HG03439 (cell line): ENCODE data around the gene DQX1.

ENCODE experiments used
- ATAC-seq: cut with Tn5 transposase; IDR thresholded peaks from one replicate; pipeline ENCODE4 v1.9.1; 2021; ENCODE audit warnings: mild to moderate bottlenecking, moderate library complexity; ENCODE audit not compliant: unreplicated experiment

The DQX1 gene

DNA sequence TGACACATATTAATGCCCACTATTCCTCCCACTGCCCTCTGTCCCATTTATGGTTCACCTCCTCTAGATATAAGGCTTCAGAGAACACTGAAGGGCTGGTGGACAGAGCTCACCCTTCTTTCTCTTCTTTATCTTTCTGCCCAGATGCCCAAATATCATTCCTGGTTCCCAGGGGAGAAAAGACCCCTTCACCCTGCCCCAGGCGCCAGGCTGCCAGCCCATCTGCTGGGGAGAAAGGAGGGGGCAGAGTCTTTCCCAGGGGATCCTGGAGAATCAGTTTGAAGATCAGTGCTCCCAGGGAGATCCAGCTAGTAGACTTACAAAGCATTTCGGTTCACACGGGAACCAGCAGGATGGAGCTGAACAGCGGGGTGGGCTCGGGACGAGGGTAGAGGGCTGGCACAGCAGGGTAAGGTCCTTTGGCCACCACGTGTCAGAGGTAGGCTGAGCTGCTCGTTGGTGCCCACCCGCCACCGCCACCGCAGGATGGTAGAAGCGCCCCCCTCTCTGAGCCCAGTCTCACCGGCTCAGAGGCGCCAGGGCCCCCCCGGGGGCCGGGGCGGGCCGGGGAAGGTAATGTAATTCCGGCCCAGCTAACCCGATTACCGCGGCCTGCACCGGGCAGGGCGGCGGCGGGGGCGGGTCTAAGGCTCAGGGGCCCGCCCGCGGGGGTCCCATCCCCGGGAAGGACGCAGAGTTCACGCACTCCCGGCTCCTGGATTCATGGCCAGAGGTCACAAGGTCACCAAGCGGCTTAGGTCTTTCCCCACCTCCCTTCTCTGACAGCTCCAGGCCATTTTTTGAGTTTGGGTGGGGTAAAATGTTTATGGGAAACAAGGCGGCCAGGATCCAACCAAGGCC is 13.1 kb downstream of the DQX1 start:
- ATAC-seq = no peak

DNA sequence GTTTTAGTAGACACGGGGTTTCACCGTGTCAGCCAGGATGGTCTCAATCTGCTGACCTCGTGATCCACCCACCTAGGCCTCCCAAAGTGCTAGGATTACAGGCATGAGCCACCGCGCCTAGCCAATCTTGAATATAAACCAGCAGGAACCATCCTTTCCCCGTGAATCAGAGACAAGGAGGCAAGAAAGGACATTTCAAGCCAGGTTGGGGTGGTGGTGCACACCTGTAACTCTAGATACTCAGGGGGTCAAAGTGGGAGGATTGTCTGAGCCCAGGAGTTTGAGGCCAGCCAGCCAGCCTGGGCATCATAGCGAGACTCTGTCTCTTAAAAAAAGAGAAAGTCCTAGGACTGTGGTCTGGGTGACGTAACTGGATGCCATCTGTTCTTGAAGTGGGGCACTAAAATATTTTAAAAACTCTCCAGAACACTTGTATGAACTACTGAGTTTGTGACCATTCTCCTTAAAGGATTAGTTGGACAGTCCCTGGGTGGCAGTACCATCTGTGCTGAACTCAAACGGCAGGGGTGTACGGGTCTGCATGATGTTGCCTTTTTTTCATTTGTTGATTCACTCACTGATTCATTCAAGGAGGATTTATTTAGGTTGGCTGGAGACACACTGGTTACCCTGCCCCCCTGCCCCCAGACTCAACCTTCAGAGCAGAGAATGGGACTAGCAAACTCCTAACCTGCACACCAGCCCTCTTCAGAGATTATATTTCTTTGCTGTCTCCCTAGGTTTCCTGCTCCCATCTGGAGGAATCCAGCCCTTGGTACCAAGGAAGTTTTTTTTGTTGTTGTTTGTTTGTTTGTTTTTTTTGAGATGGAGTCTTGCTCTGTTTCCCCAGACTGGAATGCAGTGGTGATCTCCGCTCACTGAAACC is 14.7 kb downstream of the DQX1 start:
- ATAC-seq = no peak

DNA sequence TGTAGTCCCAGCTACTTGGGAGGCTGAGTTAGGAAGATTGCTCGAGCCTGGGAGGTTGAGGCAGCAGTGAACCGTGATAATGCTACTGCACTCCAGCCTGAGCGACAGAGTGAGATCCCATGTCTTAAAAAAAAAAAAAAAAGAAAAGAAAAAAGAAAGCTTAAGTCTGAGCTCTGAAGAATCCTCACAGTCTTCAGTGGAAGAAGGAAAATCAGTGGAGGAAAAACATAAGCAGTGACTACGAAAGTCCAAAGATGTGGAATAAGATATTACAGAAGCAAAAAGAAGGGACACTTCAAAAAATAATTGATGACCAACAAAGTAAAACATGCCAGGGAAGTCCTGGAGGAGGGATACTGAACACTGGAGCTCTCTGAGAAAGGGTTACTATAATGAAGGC is 15.8 kb downstream of the DQX1 start:
- ATAC-seq = no peak

DNA sequence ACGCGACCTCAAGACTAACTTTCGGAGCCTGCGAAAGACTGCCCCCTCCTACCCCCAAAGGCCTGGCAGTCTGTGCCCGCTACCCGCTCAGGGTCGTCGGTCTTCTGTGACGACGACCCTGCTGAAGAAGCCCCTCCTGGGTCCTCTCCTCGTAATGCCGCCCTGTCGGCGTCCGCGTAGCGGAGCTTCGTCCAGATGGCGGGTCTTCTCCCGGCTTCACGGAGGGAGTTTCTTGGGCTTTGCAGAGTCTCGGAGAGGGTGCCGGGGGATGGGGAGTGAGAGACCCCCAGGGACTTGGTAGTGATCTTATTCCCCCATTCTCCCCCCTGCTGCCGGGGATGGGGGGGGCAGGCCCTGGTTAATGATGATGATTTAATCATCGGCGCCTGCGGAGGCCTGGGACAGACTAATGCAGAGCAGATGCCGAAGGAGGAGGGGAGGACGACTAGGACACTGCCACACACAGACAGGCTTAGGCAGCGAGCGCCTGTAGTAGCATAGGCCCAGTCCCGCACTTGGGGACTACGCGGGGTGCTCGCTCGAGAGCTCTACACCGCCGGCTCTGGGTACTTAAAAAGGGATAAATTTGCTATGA is 18.0 kb downstream of the DQX1 start:
- ATAC-seq = peak; percentile 7

DNA sequence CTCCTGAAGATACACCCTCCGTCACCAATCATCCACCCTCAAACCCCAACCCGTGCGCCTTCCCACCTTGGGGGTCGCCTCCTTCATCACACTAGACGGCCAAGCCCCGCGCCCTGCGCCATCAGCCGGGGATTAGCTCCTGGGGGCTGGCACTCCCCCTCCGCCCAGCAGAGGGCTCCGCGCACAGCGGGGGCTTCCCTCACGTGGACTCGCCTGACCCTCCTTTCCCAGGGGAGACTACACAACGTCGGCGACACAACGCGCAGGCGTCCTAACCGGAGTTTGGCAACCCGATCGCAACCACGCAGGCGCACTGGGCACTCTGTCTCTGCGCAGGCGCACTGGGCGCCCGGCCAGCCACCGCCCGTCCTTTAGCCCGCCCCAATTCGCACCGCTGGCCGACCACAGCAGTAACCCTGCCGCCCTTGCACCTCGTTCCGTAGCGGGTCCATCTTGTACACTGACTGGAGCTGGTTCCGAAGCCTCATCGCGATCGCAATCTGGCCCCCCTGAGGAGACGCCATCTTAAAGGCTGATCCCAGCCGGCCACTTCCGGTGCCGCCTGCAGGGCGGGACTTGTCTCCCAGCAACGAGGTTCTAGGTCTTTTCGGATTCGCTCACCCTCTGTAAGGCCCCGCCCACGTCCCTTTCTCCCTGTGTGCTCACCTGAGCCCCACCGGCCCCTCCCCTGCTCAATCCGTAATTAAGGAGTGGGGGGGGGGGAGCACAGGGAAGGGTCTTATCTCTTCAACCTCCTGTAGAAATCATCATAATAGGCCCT is 18.7 kb downstream of the DQX1 start, which contains the start of gene PCGF1:
TSS of gene PCGF1 (minus strand) at position 551 of the 781 bp plus-strand sequence. CDS start at position 524, 27 bp downstream.
- ATAC-seq = peak; percentile 91

DNA sequence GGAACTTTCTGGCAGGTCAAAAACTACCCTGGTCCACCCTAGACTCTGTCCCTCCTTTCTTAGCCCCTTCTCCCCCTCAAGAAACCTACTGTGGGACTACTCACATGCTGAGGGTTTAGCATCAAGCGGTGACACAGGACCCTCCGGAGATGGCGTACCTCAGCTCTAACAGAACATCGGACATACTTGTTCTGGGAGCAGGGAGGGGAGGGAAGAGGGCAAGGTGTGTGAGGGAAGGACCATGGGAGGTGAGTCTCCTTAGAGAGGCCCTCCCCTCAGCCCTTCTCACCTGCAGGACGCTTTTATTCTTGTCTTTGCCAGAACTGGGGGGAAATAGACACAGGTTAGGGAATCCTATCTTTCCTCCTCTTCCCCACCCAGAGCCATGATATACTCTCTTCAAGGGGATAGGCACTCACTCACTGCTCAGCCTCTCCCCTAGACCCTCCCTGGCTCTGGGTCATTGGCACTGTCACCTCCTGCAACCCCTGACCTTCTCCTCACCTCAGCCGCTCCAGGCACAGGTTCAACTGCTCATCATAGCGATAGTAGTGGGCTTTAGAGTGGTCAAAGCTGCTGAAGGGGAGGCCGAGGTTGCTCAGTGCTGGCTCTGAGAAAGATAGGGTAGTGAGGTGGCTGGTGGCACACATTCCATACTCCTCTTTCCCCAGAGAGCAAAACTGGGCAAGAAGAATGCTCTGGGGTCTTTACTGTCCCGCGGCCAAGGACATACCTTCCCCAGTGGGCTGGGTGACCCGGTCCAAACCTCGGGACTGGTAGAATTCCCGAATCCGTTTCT is 20.4 kb downstream of the DQX1 start:
- ATAC-seq = no peak

DNA sequence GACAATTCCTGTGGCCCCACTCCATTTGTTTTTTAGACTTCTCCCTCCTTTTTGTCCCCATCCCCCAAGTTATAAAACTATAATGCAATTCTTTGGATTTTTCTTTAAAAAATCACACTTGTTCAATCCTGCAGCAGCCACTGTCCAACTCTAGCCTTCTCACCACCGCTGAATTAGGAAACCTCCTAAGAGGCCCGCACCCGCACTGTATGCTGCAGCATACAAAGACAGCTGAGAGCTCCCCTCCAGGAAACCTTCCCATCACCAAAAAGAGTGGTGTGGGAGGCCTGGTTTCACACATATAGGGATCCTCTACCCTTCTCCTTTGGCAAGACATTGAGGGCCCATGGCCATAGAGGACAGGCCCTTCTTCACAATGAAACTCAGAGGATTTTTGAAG is 21.4 kb downstream of the DQX1 start:
- ATAC-seq = no peak

DNA sequence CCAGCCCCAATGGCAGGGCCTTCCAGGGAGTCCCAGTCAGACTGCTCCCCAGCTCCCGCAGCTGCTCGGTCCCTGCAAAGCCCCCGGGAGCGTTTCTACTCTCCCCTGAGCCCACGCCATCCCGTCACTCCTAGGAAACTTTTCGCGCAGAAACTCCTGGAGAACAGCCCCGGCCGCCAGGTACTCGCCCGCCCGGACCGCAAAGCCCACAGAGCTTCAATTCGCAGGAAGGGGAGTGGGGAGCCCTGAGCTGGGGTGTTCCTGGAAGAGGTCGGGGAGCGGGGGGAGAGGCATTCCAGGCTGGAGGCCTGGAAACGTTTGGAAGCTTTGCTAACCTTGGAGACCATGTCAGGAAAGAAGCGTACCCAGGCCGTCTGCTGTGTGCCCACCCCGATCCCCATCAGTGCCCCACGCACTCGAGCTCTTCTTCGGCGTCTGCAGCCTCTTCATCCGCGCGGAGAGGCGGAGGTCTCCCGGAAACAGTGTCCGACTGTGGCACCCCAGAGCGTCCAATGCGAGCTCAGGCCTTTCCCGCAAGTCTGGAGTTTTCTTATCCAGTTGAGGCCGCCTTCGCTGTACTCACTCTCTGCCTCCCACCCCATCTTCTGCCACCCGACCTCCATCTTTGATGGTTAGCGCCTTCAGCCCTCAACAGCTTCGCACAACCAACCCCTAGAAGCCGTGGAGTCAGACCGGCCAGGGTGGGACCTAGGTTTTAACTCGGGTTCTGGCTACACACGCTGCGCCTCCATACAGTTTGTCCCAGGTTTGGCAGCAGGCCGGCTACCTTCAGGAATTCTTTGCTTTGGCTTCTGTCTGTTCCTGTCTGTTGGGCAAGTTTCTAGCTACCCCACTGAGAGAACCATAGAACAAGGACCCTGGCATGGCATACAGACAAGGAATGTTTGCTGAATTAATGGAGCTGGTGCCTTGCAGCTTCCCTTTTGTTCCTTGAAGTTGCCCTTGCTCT is 22.2 kb downstream of the DQX1 start:
- no peak for ATAC-seq

DNA sequence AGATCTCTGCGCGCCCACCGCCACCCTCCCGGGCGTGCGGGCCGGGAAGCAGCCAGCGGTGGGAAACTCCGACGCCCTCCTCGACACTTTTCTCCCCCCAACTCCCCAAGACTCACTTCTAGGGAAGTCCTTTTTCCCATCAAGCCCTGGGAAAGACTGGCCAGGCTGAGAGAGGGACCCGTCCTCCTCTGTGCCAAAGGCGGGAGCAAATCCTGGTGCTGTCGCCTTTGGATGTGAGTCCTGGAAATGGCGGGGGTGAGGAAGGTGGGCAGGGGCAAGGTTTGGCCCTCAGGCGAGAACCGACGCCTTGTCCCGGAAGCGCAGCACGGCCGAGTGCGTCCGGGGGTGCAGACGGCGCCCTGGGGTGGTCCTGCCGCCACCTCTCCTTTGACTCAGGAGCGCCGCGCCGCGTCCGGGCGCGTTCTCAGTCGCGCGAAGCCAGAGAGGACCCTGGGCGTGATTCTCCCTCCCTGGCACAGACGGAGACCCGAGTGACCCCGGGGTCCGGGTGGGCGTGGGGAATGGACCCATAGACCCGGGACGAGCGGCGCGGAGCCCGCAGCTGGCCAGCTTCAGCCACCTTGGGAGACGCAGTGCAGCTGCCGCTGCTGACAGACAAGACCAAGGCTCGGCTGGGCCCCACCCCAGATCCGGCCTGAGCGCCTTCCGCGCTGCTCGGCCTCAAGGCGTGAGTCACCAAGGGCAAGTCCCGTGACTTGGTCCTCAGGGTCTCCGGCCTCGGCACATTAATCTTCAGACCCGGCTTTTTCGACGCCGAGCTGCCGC is 23.1 kb downstream of the DQX1 start:
- no peak for ATAC-seq

DNA sequence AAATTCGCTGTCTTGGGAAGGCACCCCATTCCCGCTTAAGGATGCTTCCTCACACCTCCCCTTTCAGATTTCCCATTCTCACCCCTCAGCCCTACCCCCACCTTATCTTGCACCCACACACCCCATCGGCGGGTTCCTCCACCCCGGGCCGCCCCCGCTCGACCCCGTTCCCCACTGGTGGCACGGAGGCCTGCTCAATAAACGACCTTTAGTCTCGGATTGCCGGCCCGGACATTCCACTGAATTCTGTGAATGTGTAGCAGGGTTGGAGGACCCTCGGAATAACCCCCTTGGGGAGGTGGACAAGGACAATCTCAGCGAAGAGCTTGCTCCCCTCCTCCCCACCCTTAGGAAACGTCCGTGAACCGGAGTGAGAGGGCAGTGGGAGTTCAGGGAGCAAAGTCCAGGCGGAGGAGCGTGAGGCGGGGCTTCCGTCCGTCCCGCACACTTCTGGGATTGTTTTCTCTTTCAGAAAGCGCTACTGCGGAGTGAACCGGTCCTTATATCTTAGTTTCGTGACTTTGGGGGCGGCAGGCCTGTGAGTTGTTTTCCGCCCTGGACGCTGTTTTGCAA is 23.8 kb downstream of the DQX1 start:
- no peak for ATAC-seq

DNA sequence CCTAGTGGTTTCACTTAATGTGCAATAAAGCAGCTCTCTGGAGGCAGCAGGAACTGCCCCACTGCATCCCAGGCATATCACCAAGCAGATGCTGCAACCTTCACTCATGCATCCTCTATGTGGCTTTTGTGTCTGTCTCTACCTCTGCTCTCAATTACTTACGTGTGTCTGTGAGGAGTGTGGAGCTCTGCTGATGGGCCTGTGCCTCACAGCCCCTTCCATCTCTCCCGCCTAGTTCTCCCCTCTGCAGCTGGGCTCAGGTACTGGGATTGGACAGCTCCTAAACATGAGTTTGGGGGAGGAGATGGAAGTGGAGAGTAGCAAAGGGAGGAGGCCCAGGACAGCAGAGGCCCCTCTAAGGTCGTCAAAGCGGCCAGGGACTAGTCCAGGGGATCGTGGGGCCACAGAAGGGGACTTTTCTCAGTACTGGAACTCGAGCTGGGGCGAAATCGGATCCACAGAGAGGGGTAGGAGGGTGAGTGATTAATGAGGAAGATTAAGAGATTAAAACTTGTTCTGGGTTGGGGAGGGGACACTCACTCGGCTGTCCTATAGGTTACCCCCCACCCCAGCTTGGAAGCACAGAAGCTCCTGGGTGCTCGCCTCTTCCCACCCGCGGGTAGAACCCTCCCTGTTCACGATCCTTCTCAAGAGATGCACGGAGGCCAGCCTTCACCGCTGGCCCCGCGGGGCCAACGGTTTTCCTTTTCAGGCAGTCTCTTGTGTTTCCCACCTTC is 24.5 kb downstream of the DQX1 start:
- no peak for ATAC-seq

DNA sequence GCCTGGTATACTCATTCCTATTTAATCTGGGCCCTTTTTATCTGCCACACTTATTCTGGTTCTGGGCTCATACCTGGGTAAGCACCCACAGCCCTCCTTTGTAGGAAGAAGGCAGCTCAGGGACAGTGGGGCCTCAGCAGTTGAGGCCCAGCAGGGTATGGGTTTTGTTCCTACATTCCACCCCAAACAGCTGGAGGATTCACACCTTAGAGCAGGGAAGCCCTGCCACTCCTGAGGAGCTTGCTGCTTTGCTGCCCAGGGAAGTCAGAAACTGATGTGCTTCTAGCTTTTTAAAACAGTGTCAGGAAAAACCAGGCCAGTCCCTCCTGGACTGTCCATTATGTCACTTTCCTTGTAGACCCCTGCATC is 25.5 kb downstream of the DQX1 start:
- ATAC-seq = no peak

DNA sequence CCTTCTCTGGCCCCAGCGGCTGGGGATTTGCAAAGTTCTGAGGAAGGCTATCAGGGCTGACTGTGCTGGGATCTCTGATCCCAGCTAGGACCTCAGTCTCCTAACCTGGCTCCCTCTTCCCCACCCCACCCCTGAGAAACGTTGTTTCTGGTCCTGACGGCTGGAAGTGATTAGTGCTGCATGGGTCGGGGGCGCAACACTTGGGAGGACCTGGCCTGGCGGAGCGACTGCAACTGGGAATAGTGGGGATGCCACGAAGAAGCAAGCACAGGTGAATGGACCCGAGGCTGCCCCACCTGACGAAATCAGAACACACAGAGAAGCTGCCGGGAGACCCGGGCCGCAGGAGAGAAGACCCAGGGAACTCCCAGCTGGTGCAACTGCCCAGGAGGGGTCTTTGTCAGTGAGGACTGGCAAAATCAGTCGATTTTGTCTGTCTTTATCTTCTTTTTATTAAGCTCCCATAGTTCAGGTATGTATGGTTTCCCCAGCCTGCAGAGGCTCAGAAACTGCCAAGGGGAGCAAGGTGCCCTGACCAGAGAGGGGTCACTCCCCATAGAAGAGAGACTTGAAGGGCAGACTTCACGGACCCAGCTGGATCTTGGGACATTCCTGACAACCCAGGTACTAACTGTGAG is 26.0 kb downstream of the DQX1 start:
- ATAC-seq = no peak

DNA sequence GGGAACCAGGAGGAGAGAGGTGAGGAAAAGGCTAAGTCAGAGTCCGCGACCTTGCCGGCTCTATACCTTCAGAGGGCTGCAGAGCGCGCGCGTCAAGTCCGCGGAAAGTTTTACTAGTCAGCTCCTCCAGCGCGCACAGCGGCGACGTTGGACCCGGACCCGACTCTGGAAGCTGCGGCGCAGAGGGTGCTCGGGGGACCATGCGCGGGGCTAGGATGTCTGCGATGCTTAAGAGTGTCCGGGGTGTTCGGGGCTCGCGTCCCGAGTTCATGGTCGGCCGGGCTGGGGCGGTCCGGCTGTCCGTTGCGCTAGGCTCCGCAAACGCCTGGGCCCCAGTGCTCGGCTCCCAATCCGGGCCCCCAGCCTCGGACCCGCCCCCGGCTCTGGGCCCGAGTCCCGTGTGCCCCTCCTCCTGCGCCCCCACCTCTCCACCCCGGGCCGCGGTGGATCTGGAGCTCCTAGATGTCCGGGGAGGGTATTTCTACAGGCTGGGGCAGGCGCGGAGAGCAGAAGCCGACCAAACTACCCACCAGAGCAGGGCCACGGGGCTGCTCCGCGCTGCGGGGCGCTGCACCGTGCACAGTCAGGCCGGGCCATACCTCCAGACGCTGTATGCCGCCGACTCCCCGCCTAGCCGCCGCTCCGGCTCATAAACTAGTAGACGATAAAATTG is 26.6 kb downstream of the DQX1 start, which contains the start of gene LBX2:
TSS of gene LBX2 (minus strand) at position 337 of the 673 bp plus-strand sequence. CDS start at position 271, 66 bp downstream.
- ATAC-seq = no peak

DNA sequence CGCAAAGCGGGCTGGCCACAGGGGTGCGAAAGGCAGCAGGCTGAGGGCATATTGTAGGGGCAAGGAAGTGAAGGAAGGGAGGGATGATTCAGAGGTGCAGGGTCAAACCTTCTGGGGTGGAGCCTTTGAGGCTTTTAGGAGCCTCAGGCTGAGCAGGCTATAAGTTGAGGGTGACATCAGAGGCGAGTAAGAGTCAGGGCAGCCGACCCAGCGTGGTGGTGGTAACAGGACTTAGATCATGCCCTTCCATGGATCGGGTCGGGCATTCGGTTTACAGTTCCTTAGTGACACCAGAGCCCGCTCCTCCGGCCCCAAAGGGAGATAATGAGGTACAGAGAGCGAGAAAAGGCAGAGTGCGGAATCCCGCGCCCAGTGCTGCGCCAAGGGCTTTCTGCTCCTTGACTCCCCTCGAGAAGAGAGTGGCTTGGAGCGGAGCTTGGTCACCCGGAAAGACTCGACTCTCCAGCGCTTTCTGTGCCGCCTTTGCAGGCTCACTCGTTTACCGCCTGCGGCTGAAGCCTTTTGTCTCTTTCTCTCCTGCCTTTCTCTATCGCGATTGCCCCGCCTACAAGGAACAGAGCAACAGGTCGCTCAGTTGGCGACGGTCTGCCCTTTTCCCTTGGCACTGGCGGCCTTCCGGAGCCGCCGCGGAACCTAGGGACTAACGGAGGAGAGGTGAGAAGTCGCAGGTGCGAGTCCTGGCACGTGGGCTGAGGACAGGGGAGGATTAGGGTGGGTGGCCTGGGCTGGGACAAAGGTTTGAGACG is 27.3 kb downstream of the DQX1 start:
- ATAC-seq = no peak
